Liver (tissue), 9 donors: Measurements from ENCODE around the gene ALKBH2. TPM values are rescaled to one million over a fixed set of nuclear protein-coding genes. Genes with fewer than 3 reads are reported as not detected.

Source experiments
- DNase-seq: peaks from one replicate; pipeline ENCODE4 v3.0.0-alpha.2; 2017; ENCODE audit warnings: low spot score
- H3K27ac ChIP-seq, 2 donors: one replicate each; pipeline ENCODE4 v1.7.0; 2013; ENCODE audit warnings: inconsistent platforms in 2 of 2, low read length in 2 of 2, control low read depth in 1 of 2, low read depth in 1 of 2, mild to moderate bottlenecking in 1 of 2
- H3K27me3 ChIP-seq, 4 donors: one replicate each; pipeline versions ENCODE4 v1.6.1 to v1.7.0; 2013; ENCODE audit warnings: low read length in 3 of 4, inconsistent platforms in 1 of 4, mild to moderate bottlenecking in 1 of 4, moderate library complexity in 1 of 4; ENCODE audit not compliant: control insufficient read depth in 4 of 4, insufficient read depth in 4 of 4
- H3K36me3 ChIP-seq, 4 donors: one replicate each; pipeline versions ENCODE4 v1.6.1 to v1.7.0; 2013; ENCODE audit warnings: low read length in 3 of 4, mild to moderate bottlenecking in 3 of 4, low read depth in 1 of 4, moderate library complexity in 1 of 4; ENCODE audit not compliant: control insufficient read depth in 4 of 4, insufficient read depth in 3 of 4
- H3K4me1 ChIP-seq, 4 donors: one replicate each; pipeline versions ENCODE4 v1.6.1 to v1.7.0; 2013; ENCODE audit warnings: low read length in 3 of 4, mild to moderate bottlenecking in 3 of 4, moderate library complexity in 1 of 4; ENCODE audit not compliant: control insufficient read depth in 4 of 4, insufficient read depth in 4 of 4
- H3K4me3 ChIP-seq, 3 donors: one replicate each; pipeline versions ENCODE4 v1.6.1 to v1.7.0; 2013; ENCODE audit warnings: low read length in 3 of 3, control low read depth in 1 of 3, low read depth in 1 of 3, mild to moderate bottlenecking in 1 of 3
- H3K9ac ChIP-seq, 2 donors: one replicate each; pipeline ENCODE4 v1.7.0; 2013; ENCODE audit warnings: low read length in 2 of 2, mild to moderate bottlenecking in 2 of 2, moderate library complexity in 2 of 2, control low read depth in 1 of 2, low read depth in 1 of 2
- H3K9me3 ChIP-seq, 4 donors: one replicate each; pipeline versions ENCODE4 v1.6.1 to v1.7.0; 2013; ENCODE audit warnings: low read length in 3 of 4; ENCODE audit not compliant: control insufficient read depth in 4 of 4
- CTCF ChIP-seq: fragments of 150-350 bp; IDR thresholded peaks from 2 replicates; pipeline ENCODE4 v1.5.1; 2017; ENCODE audit warnings: improper control_type of control experiment, low read depth, low read length; ENCODE audit not compliant: missing input control
- EGR1 ChIP-seq, 2 donors: IDR thresholded peaks; 2 replicates each; pipeline ENCODE4 v1.6.1; 2016 to 2018; ENCODE audit warnings: antibody characterized with exemption in 2 of 2, low read depth in 2 of 2
- FOXA1 ChIP-seq: IDR thresholded peaks from 2 replicates; pipeline ENCODE4 v1.6.1; 2016; ENCODE audit warnings: antibody characterized with exemption
- FOXA2 ChIP-seq: IDR thresholded peaks from 2 replicates; pipeline ENCODE4 v1.6.1; 2016; ENCODE audit warnings: antibody characterized with exemption
- GABPA ChIP-seq, 2 donors: IDR thresholded peaks in 1 of 2; conservative IDR thresholded peaks in 1 of 2; 2 replicates each; pipeline ENCODE4 v1.6.1; 2016; ENCODE audit warnings: antibody characterized with exemption in 2 of 2, mild to moderate bottlenecking in 1 of 2, moderate library complexity in 1 of 2
- HNF4A ChIP-seq, 2 donors: conservative IDR thresholded peaks; 2 replicates each; pipeline ENCODE4 v1.6.1; 2016; ENCODE audit warnings: antibody characterized with exemption in 2 of 2, mild to moderate bottlenecking in 2 of 2
- HNF4G ChIP-seq: IDR thresholded peaks from 2 replicates; pipeline ENCODE4 v1.6.1; 2016; ENCODE audit warnings: antibody characterized with exemption
- JUND ChIP-seq, 2 donors: IDR thresholded peaks; 2 replicates each; pipeline ENCODE4 v1.6.1; 2016; ENCODE audit warnings: antibody characterized with exemption in 2 of 2
- MAX ChIP-seq: IDR thresholded peaks from 2 replicates; pipeline ENCODE4 v1.6.1; 2016; ENCODE audit warnings: antibody characterized with exemption
- NR2F2 ChIP-seq: IDR thresholded peaks from 2 replicates; pipeline ENCODE4 v1.6.1; 2016; ENCODE audit warnings: antibody characterized with exemption
- RAD21 ChIP-seq, 2 donors: IDR thresholded peaks; 2 replicates each; pipeline ENCODE4 v1.6.1; 2016; ENCODE audit warnings: antibody characterized with exemption in 2 of 2, mild to moderate bottlenecking in 2 of 2
- RXRA ChIP-seq, 2 donors: IDR thresholded peaks; 2 replicates each; pipeline ENCODE4 v1.6.1; 2017 to 2018; ENCODE audit warnings: antibody characterized with exemption in 2 of 2, mild to moderate bottlenecking in 1 of 2
- SP1 ChIP-seq: IDR thresholded peaks from 2 replicates; pipeline ENCODE4 v1.6.1; 2018; ENCODE audit warnings: antibody characterized with exemption, mild to moderate bottlenecking
- TAF1 ChIP-seq: conservative IDR thresholded peaks from 2 replicates; pipeline ENCODE4 v1.6.1; 2016; ENCODE audit warnings: antibody characterized with exemption, mild to moderate bottlenecking
- YY1 ChIP-seq: IDR thresholded peaks from 2 replicates; pipeline ENCODE4 v1.6.1; 2016; ENCODE audit warnings: antibody characterized with exemption, mild to moderate bottlenecking
- ZBTB33 ChIP-seq: IDR thresholded peaks from 2 replicates; pipeline ENCODE4 v1.6.1; 2016; ENCODE audit warnings: antibody characterized with exemption
- WGBS: extraction: QIAGEN DNeasy Blood & Tissue Kit; methylation state at CpG from one replicate; pipeline ENCODE4 v1.1.7; 2013; 5-methylcytosine and 5-hydroxymethylcytosine counted together
- polyA plus RNA-seq, 2 donors: library from polyadenylated mRNA; stranded (reverse) in 1 of 2; unstranded in 1 of 2; fragments of 200-250 nt in 1 of 2; fragments of >200 nt in 1 of 2; fragmentation: Nextera tagmentation in 1 of 2; extraction: Ambion mirVana in 1 of 2; gene quantifications; one replicate each; pipeline versions ENCODE4 v1.2.1 to v1.2.3, GENCODE V29; 2013 to 2015
- total RNA-seq, 2 donors: library from RNA; depleted of rRNA; stranded (reverse); fragments of >200 nt; gene quantifications; one replicate each; pipeline ENCODE4 v1.2.3, GENCODE V29; 2014
- TF ChIP-seq, protein P1 (sequence below): IDR thresholded peaks from 2 replicates; pipeline ENCODE4 v1.6.1; 2016; ENCODE audit warnings: antibody characterized with exemption, mild to moderate bottlenecking
- donor health status: healthy.
- donor health status: healthy.
- donor health status: healthy.
- donor health status: healthy.
- donor health status: healthy.

Gene ALKBH2
- total and polyA plus RNA-seq, 4 donors: 6.8 to 24.7 (median 19.9) TPM

- H3K36me3 ChIP-seq: no peaks in the 10 kb centered on the region
- peak overlapping the region; percentile 89 to 92 for H3K27ac ChIP-seq
- 5% methylated on average over 9 of the region's 9 CpGs for WGBS
- H3K9ac ChIP-seq: peak overlapping the region; percentile 83 to 98
- H3K27me3 ChIP-seq: no peaks in the 10 kb centered on the region
- peak overlapping the region; percentile 90 to 97 (median 96) for H3K4me3 ChIP-seq
- peaks cover 2 to 48% (median 30%) of the 10 kb centered on the region in 4 donors for H3K4me1 ChIP-seq
- no peak for DNase-seq
- H3K9me3 ChIP-seq: no peaks in the 10 kb centered on the region
- TF ChIP-seq YY1: peak; percentile 51
- TF ChIP-seq NR2F2: no peak
- peak; percentile 11 for TF ChIP-seq SP1
- no peak for TF ChIP-seq MAX
- TF ChIP-seq FOXA2: no peak
- no peak for TF ChIP-seq JUND (IDR thresholded peaks at IDR 0.05)
- TF ChIP-seq, protein P1, sequence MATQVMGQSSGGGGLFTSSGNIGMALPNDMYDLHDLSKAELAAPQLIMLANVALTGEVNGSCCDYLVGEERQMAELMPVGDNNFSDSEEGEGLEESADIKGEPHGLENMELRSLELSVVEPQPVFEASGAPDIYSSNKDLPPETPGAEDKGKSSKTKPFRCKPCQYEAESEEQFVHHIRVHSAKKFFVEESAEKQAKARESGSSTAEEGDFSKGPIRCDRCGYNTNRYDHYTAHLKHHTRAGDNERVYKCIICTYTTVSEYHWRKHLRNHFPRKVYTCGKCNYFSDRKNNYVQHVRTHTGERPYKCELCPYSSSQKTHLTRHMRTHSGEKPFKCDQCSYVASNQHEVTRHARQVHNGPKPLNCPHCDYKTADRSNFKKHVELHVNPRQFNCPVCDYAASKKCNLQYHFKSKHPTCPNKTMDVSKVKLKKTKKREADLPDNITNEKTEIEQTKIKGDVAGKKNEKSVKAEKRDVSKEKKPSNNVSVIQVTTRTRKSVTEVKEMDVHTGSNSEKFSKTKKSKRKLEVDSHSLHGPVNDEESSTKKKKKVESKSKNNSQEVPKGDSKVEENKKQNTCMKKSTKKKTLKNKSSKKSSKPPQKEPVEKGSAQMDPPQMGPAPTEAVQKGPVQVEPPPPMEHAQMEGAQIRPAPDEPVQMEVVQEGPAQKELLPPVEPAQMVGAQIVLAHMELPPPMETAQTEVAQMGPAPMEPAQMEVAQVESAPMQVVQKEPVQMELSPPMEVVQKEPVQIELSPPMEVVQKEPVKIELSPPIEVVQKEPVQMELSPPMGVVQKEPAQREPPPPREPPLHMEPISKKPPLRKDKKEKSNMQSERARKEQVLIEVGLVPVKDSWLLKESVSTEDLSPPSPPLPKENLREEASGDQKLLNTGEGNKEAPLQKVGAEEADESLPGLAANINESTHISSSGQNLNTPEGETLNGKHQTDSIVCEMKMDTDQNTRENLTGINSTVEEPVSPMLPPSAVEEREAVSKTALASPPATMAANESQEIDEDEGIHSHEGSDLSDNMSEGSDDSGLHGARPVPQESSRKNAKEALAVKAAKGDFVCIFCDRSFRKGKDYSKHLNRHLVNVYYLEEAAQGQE: peak; percentile 21
- peak in 1 of 2 donors; percentile 57 for TF ChIP-seq RXRA (IDR thresholded peaks at IDR 0.05)
Measured at GRCh38 chr12:109053382-109054123, 39.7 kb downstream of the ALKBH2 start.

DNA sequence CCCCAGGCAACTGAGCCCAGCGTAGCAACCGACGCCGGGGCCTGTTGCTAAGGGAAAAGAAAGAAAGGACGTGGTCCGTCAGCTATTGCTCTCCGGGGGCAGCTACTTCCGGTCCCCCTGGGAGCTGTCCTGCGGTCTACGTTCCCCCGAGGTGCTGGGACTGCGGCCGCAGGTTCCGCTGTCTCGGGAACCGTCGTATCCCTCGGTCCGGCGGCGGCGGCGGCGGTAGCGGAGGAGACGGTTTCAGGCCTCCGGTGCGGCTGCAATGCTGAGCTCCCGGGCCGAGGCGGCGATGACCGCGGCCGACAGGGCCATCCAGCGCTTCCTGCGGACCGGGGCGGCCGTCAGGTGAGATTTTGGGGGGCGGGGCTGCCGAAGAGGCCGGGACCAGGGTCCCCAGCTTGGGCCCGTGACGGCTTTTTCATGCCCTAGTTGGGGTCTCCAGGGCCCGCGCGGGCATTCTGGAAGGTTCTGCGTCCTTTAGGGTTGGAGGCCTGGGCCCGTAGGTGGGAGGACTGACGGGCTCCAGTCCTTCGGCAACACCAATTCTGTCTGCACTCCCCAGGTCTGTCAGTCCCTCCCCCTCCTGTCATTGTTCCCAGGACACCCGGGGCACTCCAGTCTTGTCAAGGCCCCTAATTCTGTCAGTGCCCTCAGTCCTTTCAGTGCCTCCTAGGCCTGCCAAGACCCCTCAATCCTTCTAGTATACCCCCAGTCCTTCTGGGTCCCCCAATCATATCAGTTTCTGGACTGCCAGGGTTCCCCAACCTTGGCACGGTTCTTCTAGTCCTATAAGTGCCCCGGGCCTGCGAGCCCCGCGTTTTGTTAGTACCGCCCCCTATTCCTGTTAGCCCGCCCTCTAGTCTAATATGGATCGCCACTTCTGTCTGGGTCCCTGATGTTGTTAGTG is 40.6 kb downstream of the ALKBH2 start, which contains the start of gene USP30:
Gene USP30 (plus strand): TSS at position 163 of the 910 bp plus-strand sequence. CDS start 103 bp downstream, at position 266.
- peak within 1 kb of the TSS; percentile 83 to 98 for H3K9ac ChIP-seq
- H3K4me1 ChIP-seq: peaks cover 2 to 45% (median 29%) of the 10 kb centered on the region in 4 donors
- peak within 1 kb of the TSS; percentile 90 to 97 (median 96) for H3K4me3 ChIP-seq
- no peaks in the 10 kb centered on the region for H3K36me3 ChIP-seq
- no peaks in the 10 kb centered on the region for H3K9me3 ChIP-seq
- peak; percentile 94 for DNase-seq
- peak within 1 kb of the TSS; percentile 89 to 92 for H3K27ac ChIP-seq
- no peaks in the 10 kb centered on the region for H3K27me3 ChIP-seq
- no peak for TF ChIP-seq TAF1
- TF ChIP-seq NR2F2: no peak
- peak; percentile 47 for TF ChIP-seq SP1
- TF ChIP-seq RAD21 (IDR thresholded peaks at IDR 0.05): peak; percentile 23 to 53
- no peak for TF ChIP-seq HNF4G
- TF ChIP-seq RXRA (IDR thresholded peaks at IDR 0.05): peak; percentile 11 to 27
- no peak for TF ChIP-seq FOXA2
- TF ChIP-seq, protein P1: peak; percentile 86
- peak; percentile 99 for TF ChIP-seq GABPA (IDR thresholded peaks at IDR 0.05 in 1 of 2, conservative IDR thresholded peaks at IDR 0.05 in 1 of 2)
- no peak for TF ChIP-seq EGR1 (IDR thresholded peaks at IDR 0.05; ENCODE audit: low read depth in 2 of 2)
- peak; percentile 24 for TF ChIP-seq YY1
- TF ChIP-seq CTCF: no peak
- TF ChIP-seq MAX: peak; percentile 10
- TF ChIP-seq ZBTB33: no peak
- TF ChIP-seq HNF4A (conservative IDR thresholded peaks at IDR 0.05): peak in 1 of 2 donors; percentile 6
- TF ChIP-seq JUND (IDR thresholded peaks at IDR 0.05): no peak
- no peak for TF ChIP-seq FOXA1
- WGBS: under 1% methylated on average over 61 of the region's 61 CpGs
